Measurements from ENCODE around the gene USB1.

The USB1 gene

GRCh38 chr16:58049232-58050185 lies 48.3 kb downstream of the USB1 start:
- DNase-seq (ENCODE audit: low spot score), result no peak

- DNase-seq (ENCODE audit: low spot score), result no peak
Measured at GRCh38 chr16:58051296-58051695, 50.1 kb downstream of the USB1 start.

GRCh38 chr16:58051821-58052603 lies 50.8 kb downstream of the USB1 start:
- no peak for DNase-seq (ENCODE audit: low spot score)

- no peak for DNase-seq (ENCODE audit: low spot score)
Measured at GRCh38 chr16:58053682-58054005, 52.4 kb downstream of the USB1 start.

- DNase-seq (ENCODE audit: low spot score), result no peak
Measured at GRCh38 chr16:58054289-58054688, 53.1 kb downstream of the USB1 start.

- DNase-seq (ENCODE audit: low spot score), result no peak
Measured at GRCh38 chr16:58056580-58056979, 55.4 kb downstream of the USB1 start.

- DNase-seq (ENCODE audit: low spot score), result no peak
Measured at GRCh38 chr16:58057121-58057520, 55.9 kb downstream of the USB1 start.

- DNase-seq (ENCODE audit: low spot score), result no peak
Measured at GRCh38 chr16:58057784-58058183, 56.6 kb downstream of the USB1 start.

- no peak for DNase-seq (ENCODE audit: low spot score)
Measured at GRCh38 chr16:58062821-58063220, 61.6 kb downstream of the USB1 start.

GRCh38 chr16:58063377-58064076 lies 62.3 kb downstream of the USB1 start:
- DNase-seq (ENCODE audit: low spot score), result no peak

- no peak for DNase-seq (ENCODE audit: low spot score)
Measured at GRCh38 chr16:58070585-58070984, 69.4 kb downstream of the USB1 start.

Measured in Ammon's horn (tissue), 1 donor.